GM18858 (cell line): ENCODE measurements around the gene POU2AF1.

Experiments
- ATAC-seq: cut with Tn5 transposase; IDR thresholded peaks from one replicate; pipeline ENCODE4 v1.9.1; 2021; ENCODE audit not compliant: unreplicated experiment

The POU2AF1 gene

GRCh38 chr11:111361052-111361801 is 17.8 kb downstream of the POU2AF1 start:
- ATAC-seq, result no peak

DNA sequence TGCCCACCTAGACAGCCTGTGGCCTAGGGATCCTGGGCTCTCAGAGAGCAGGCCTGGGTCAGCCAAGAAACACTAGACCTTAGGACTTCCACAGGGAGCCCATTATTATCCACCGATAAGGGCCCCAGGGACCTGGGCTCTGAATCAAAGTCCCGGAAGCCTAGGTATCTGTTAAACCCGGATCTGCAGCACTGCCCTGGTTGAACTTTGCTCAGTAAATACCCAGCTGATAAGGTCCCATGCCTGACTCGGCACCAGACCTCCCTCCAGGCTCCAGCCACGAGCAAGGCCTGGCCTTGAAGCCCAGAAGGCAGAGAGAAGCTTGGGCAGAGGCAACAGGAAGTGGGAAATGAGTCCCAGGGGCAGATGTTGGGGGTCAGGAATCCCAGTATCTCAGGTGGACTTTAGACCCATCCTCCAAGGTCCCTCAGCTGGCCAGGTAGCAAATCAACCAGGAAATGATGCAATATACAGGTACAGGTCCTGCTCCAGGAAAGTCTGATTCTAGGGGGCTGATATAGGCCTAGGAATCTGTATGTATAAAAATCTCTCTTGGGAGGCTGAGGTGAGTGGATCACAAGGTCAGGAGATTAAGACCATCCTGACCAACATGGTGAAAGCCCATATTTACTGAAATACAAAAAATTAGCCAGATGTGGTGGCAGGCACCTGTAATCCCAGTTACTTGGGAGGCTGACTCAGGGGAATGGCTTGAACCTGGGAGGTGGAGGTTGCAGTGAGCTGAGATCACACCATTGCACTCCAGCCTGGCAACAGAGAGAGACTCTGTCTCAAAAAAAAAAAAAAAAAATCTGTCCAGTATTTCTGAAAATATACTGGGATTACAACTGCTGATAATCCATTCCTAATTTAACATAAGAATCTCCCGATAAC is 18.7 kb downstream of the POU2AF1 start:
- ATAC-seq, result no peak

DNA sequence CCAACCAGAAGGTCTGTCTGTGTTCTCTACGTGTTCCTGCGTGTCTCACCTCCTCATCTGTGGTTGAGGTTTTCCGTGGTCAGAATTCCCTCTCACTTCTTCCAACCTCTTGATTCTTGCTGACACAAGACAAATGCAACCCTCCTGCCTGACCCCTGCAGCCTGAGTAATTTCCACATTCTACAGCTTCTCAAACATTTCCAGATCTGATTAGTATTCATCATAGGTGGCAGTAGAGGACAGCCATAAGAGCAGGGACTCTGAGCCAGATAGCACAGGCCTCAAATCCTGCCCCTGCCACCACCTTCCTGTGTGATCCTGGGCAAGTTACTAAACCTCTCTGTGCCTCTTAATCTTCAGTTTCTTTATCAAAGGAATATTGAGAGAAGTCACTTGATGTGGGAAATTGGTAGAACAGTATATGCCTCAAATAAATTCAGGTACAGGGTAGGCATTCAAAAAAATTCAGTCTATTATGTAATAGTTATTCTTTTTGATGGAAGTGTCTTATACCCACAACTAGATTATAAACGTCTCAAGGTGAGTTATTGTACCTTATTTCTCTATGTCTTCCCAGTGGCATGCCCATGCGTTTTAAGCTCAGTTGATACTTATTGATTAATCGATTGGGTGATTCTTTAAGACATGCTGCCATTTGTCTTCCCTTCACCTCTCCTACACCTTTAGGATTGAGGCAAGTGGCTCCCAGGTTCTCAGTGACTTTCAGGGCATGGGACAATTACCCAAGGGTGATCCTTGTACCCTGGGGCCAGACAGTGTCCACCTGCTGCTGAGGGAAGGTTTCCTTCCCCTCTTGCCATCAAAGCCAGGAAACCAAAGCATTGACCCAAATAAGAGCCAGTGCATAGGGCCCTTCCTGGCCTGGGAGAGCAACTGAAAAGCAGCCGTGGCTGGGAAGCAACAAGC is 19.6 kb downstream of the POU2AF1 start:
- ATAC-seq, result no peak

- ATAC-seq, result no peak
Measured at GRCh38 chr11:111358038-111359001, 20.8 kb downstream of the POU2AF1 start.

- ATAC-seq, result no peak
Measured at GRCh38 chr11:111357150-111358037, 21.7 kb downstream of the POU2AF1 start.

DNA sequence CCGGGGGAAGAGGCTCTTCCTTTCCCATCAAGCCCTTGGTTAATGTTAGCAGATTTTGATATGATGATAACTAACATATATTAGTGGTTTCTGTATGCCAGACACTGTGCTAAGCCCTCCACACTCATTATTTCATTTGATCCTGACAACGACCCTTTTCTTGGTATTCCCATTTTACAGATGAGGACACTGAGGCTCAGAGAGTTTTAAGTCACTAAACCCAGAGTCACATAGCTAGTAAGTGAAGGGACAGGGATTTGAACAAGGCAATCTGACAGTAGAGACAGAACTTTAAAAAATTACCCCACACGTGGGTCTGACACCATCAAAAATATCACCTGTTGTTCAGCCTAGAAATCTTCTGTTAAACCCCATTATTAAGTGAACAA is 22.4 kb downstream of the POU2AF1 start:
- no peak for ATAC-seq

DNA sequence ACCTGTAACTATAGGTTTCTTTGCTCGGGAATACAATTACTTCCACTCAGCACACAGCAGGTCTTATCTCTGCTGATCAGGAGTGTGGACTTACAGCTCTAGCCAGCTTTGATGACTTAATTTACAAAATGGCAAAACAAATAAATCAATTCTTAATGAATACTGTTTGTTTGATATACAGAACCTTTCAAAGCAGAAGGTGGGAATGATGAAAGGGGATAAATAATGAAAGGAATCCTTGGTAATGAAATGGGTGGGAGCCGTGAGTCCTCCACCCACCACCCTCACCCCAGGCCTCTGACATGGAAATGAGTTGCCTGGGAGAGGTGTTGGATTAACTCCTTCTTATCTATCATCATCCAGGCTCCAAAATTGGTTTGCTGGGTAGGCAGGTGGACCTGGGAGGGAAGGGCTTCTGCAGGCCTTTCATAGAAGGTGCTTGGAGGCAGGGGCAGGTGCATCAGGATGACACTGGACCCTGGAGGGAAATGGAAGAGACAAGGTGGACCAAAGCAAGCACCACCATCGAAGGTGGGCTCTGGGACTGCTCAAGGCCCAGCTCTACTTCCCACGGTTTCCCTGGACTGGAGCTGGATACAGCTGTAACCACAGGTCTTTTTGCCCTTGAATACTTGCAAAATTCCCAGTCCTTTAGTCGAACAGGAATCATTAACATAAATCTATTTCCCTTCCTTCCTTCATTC is 23.0 kb downstream of the POU2AF1 start:
- no peak for ATAC-seq

DNA sequence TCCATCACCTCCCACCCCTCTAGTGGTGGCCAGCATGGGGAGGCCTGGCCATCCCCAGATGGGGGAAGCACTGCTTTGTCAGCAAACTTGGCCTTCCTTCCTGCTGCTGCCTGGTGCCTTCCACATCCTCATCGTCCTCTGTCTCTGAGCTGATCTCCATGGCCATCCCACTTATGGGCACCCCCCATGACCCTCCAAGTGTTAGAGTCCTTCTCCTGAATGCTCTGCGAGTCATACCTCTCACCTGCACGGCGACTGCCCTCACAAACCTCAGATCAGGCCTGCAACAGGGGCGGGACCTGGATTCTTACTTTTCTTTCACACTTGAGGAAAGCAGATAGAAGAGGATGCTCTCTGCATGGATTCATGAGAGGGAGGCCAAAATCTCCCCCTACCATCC is 24.0 kb downstream of the POU2AF1 start:
- ATAC-seq, result no peak

DNA sequence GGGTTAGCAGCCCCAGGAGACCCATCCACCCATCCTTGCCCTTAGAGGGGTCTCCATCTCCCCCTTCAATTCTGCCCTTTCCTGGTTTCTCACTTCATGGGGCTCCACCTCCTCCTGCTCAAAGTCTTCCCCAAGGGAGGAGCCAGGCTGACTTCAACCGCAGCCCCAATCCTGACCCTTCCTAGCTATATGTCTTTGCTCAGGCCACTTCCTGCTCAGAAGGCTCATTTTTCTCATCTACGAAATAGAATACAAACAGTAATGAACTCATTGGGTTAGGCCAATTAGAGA is 24.5 kb downstream of the POU2AF1 start:
- no peak for ATAC-seq

DNA sequence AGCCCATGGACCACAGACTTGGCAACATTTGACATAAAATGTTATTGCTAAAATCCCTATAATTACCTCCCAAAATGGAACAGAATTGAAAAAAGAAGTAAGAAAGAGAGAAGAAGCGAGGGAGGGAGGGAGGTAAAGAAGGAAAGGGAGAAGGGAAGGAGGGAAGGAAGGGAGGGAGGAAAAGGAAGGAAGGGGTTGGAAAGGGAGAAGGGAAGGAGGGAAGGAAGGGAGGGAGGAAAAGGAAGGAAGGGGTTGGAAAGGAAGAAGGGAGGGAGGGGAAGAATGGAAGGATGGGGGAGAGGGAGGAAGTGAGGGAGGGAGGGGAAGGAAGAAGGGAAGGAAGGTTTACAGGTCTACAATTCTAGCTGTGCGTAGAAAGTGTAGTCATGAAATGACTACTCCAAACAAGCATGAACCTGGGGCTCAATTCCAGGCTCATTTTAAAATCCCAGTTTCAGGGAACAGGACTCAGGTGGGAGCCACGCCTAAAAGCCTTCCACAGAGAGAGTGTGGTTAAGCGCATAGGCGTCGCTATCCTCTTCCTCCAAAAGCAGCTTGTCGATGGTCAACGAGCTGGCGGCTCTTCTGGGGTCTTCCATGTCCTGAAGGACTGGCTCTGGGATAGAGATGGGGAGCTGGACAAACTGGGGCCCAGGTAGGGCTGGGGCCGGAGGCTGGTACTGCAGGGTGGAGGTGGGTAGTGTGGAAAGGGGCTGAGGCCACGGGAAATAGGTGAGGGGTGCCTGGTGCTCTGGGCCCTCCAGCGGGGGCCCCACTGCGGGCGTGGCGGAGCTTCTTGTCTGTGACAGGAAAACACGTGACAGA is 25.1 kb downstream of the POU2AF1 start:
- no peak for ATAC-seq

DNA sequence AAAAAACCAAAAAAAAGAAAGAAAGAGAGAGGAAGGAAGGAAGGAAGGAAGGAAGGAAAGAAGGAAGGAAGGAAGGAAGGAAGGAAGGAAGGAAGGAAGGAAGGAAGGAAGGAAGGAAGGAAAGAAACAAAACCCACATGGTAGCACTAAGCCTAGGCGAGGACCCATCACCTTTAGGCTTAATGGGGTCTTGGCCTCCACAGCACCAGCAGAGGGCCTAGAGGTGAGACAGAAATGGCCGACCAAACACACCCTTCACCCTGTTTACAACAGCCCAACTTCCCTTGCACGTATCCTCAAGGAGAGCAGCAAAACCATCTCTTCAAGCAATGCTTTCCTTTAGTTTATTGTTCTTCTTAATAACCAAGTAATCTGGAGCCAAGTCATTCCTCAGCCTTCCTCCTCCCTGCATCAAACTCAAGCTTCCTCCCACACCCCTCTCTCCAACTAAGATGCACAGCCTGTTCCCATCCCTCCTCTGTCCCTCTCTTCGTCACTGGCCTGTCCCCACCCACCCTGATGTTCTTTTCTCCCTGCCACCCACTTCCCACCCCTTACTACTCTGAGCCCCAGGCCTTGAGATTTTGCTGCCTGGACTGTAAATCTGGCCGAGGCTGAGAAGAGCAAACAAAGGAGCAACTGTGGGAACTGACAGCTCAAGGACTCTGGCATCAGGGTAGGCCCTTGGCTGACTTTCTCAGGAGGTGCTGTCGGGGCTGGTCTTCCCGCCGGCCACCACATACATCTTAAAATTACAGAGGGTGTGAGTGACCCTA is 26.0 kb downstream of the POU2AF1 start:
- ATAC-seq, result no peak

GRCh38 chr11:111352231-111352746 is 26.8 kb downstream of the POU2AF1 start:
- no peak for ATAC-seq

GRCh38 chr11:111351374-111352055 is 27.6 kb downstream of the POU2AF1 start:
- no peak for ATAC-seq

- ATAC-seq, result no peak
Measured at GRCh38 chr11:111350811-111351210, 28.3 kb downstream of the POU2AF1 start.

GRCh38 chr11:111349191-111349695 is 29.8 kb downstream of the POU2AF1 start:
- no peak for ATAC-seq

- no peak for ATAC-seq
Measured at GRCh38 chr11:111348147-111348546, 30.9 kb downstream of the POU2AF1 start.
